HepG2 (cell line): Measurements from ENCODE around the gene C10orf90.

ENCODE experiments used
- AFF4 ChIP-seq: sonication (generic); formaldehyde crosslinking; IDR thresholded peaks from 2 replicates; pipeline ENCODE4 v1.4.0; 2020; ENCODE audit warnings: missing genetic modification reagents
- CTCF ChIP-seq: sonication (generic); formaldehyde crosslinking; IDR thresholded peaks from 2 replicates; pipeline ENCODE4 v1.5.0; 2020; ENCODE audit warnings: mild to moderate bottlenecking, missing genetic modification reagents, moderate library complexity
- HCFC1 ChIP-seq: fragments of 150-350 bp; IDR thresholded peaks from 2 replicates; pipeline ENCODE4 v1.6.1; 2014; ENCODE audit warnings: low read depth, low read length
- RAD21 ChIP-seq: fragments of 450-650 bp; formaldehyde crosslinking; IDR thresholded peaks from 2 replicates; pipeline ENCODE4 v1.5.0; 2020; ENCODE audit warnings: mild to moderate bottlenecking
- RARA ChIP-seq: IDR thresholded peaks from 2 replicates; pipeline ENCODE4 v1.6.1; 2016; ENCODE audit warnings: missing genetic modification reagents, missing compliant biosample characterization
- REPIN1 ChIP-seq: sonication (generic); formaldehyde crosslinking; IDR thresholded peaks from 2 replicates; pipeline ENCODE4 v1.8.0; 2022; ENCODE audit warnings: missing genetic modification reagents, low read depth, mild to moderate bottlenecking, borderline replicate concordance

- TF ChIP-seq AFF4 (CRISPR knock-in tag) (no peak), HCFC1 (no peak), RAD21 (CRISPR knock-in tag) (no peak), CTCF (no peak), RARA (no peak), REPIN1 (CRISPR knock-in tag) (no peak)
Observed at GRCh38 chr10:126458466-126458865, 212.0 kb downstream of the C10orf90 start.
